CD4-positive, alpha-beta T cell treated with Interferon alpha-2 for 1 hour (primary cell): ENCODE results near the gene NCKAP5.

Source experiments
- DNase-seq, 2 donors: peaks; one replicate each; pipeline ENCODE4 v3.0.0-alpha.2; 2020 to 2022

The NCKAP5 gene

DNA sequence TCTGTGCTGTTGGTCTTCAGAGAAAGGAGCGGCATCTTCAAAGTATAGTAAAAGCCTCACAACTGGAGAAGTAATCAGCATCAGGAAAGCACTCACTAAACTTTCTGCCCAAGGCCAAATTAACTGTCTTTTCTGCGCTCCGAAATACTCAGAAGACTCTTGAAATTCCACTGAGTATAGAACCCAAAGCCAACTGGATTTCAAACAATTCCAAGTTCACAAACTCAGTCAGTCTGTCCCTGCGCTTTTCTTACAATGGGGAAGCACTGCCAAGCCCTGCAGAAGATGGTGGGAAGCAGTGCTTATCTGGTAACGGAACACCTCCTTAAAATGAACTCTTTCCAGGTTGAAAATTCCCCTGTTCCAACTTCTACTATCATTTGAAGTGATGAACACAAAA, 193.5 kb downstream of the NCKAP5 start:
- no peak for DNase-seq

DNA sequence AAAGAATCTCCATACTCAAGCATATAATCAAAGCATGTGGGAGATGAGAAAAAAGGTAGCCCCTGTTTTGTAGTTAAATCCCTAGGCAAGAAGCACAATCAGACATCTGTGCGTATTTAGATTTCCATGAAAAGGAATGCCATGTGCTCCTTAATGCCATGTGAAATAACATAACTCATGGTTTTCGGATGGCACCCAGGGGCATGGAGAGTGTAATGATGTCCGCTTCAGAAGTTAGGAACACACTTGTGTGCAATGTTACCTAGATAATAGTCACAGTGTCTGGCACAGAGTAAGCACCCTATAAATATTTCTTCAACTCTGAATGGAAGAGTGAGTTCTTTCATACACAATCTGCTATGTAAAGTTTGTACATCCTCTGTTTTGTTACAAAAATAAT, 197.0 kb downstream of the NCKAP5 start:
- no peak for DNase-seq

GRCh38 chr2:133369901-133370658, 198.2 kb downstream of the NCKAP5 start:
- DNase-seq, result no peak

- DNase-seq, result no peak
Observed at GRCh38 chr2:133365117-133365516, 203.1 kb downstream of the NCKAP5 start.

DNA sequence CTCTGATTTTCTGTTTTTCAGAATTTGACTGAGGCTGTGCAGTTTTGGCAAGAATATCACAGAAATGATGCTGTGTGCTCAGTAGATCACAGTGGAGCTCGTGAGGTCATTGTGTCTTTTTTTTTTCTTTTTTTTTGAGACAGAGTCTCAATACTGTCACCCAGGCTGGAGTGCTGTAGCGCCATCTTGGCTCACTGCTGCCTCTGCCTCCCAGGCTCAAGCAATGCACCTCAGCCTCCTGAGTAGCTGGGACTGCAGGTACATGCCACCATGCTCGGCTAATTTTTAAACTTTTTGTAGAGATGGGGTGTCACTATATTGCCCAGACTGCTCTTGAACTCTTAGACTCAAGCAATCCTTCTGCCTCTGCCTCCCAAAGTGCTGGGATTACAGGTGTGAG, 203.6 kb downstream of the NCKAP5 start:
- no peak for DNase-seq

DNA sequence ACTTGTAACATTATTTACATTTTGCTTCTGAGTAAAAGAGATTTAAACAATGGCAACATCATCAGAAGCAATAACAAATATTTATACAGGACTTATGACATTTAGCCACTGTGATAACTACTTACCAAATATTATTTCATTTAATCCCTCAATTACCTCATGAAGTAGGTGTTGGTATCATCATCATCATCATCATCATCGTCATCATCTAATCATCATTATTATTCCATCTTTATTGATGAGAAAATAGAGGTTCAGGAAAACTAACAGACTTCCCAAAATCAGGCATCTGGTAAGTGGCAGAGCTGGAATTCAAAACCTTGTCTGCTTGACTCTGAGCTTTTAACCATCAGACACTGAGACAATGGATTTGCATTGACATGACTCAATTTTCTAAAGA, 204.4 kb downstream of the NCKAP5 start:
- no peak for DNase-seq

DNA sequence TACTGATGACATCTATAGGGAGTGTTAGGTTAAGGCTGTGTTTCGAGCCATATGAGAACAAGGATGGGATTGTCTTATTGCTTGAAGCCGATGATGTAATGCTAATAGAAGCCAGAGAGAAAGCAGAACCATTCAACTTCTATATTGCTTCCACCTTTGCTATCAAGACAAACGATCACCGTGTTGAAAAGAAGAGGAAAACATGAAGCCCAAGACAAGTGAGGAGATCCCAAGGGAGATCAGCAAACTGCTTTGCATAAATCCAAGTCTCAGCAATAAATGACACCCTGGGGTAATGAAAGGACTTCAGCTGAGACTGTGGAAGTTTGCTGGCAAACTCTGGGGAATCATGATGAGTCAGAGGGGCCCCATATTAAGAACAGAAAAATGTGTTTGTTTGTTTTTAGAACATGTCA, 206.2 kb downstream of the NCKAP5 start:
- DNase-seq, result no peak

DNA sequence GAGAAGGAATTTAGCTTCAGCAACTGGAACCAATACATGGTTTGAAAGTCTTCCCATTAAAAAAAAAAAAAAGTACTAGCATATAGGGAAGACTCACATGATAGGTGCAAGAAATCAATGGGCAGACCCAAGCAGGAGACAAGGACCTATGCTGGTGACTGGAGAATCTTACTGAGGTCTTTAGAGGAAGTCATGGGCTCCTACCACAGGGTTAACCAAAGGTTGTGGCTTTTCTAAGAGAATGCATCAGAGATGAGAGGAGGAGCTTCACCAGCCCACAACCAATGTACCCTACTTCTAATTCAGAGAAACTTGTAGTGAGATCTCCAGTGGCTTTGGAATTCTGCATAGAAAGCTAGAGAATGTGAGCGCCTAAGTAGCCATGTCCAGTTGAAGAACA, 207.4 kb downstream of the NCKAP5 start:
- DNase-seq, result no peak

- DNase-seq, result no peak
Observed at GRCh38 chr2:133360190-133360589, 208.1 kb downstream of the NCKAP5 start.

DNA sequence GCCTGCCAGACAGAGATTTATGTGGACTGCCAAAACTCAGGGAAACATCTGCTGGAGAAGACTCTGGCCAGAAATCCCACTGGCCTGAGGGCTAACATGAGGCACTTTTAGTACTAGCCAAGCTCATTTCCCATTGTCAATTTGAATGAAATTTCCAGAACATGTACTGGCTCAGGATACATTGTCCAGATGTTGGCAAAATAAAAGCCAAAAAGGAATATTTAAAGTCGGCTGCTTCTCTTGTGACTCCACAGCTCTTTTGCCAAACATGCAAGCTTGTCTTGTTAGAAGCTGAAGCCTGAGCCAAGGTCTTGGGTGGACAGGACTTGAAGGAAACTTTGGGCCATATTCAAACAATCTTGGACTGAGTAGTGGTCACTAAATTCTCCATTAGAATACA, 215.5 kb downstream of the NCKAP5 start:
- DNase-seq, result no peak

- no peak for DNase-seq
Observed at GRCh38 chr2:133346654-133347053, 221.6 kb downstream of the NCKAP5 start.

- no peak for DNase-seq
Observed at GRCh38 chr2:133345638-133346037, 222.6 kb downstream of the NCKAP5 start.

GRCh38 chr2:133344849-133345248, 223.4 kb downstream of the NCKAP5 start:
- DNase-seq, result no peak

DNA sequence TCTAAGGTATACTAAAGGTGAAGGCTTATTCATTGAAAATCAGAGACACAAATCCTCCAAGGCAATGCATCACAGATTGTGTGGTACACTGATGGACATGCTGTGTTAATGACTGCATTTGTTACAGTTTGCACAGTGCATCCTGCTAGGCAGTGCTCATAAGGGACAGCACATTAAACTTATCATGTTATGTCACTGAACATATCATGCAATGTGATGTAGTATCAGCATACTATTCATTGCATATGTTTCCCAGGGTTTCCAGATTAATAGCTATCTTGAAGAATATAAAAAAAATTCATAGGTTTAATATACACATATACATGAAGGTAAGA, 225.3 kb downstream of the NCKAP5 start:
- no peak for DNase-seq

- DNase-seq, result no peak
Observed at GRCh38 chr2:133342286-133343017, 225.8 kb downstream of the NCKAP5 start.

GRCh38 chr2:133341575-133341974, 226.7 kb downstream of the NCKAP5 start:
- no peak for DNase-seq

GRCh38 chr2:133338224-133338623, 230.0 kb downstream of the NCKAP5 start:
- DNase-seq, result no peak

GRCh38 chr2:133334923-133335322, 233.3 kb downstream of the NCKAP5 start:
- no peak for DNase-seq

DNA sequence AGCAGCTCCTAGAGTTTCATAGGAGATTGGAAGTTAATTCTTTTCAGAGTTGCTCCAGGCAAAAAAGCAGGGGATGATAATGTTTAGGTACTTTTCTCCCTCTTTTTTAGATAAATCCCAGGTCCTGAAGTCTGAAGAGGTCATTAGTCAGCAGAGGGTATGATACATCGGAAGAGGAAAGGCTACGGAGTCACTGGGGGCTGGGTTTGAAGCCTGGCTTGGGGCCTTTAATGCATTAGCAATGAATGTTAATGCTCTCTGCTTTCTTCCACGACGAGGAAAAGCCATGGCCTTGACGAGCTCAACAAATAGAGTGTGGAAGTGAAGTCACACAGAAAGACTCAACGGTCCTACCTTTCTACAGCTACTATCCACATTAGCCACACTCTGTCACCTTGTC, 235.1 kb downstream of the NCKAP5 start:
- DNase-seq, result no peak

DNA sequence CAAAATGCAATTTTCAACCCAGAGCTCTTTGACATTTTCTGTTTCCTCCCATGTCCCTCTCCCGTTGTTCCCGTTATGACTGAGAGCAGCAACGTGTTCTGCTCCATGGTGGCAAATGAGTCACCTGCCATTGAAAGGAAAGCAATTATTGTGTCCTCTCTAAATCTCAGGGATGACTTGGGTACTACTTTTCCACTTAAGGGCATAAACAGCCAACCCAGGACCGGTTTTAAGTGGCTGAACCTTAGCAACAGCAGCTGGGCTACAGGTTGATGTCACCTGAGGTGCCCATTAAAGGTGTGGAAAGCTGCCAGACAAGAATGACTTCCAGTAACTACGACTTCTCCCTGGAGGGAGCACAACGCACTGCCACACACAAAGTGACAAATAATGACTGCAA, 236.8 kb downstream of the NCKAP5 start:
- DNase-seq, result no peak

GRCh38 chr2:133326652-133327397, 241.4 kb downstream of the NCKAP5 start:
- no peak for DNase-seq

- DNase-seq, result no peak
Observed at GRCh38 chr2:133324150-133324561, 244.1 kb downstream of the NCKAP5 start.

DNA sequence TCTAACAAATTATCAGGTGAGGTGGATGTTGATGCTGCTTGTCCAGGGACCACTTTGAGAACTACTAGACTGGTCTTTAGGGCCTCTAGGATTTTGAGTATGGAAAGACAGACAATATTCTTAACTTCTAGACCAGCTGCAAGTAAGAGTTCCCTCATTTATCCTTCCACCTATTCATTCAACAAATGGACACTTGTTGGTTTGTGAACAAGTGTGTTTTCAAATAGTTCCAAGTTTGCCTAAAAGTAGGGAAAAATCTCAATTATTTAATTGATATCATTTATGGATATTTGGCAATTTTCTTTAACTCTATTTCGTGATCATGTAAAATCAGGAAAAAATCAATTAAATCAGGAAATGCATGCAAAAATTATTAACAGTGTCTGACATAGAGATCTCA, 245.4 kb downstream of the NCKAP5 start:
- no peak for DNase-seq

- DNase-seq, result no peak
Observed at GRCh38 chr2:133317178-133317577, 251.1 kb downstream of the NCKAP5 start.
